SU-DHL-6 (cell line): ENCODE measurements around the gene STK38.

Source experiments
- CTCF ChIP-seq: fragments of 200-600 bp; sonication (generic); IDR thresholded peaks from one replicate; pipeline ENCODE4 v1.5.1; 2017; ENCODE audit warnings: antibody characterized with exemption, mild to moderate bottlenecking, low read length, moderate library complexity; ENCODE audit not compliant: insufficient read depth, poor library complexity, severe bottlenecking
- EZH2phosphoT487 ChIP-seq: fragments of 200-600 bp; sonication (generic), shearing (Covaris generic); conservative IDR thresholded peaks from 2 replicates; pipeline ENCODE4 v1.6.1; 2018; ENCODE audit warnings: mild to moderate bottlenecking, antibody characterized with exemption, low read length, moderate library complexity, mixed read lengths

- TF ChIP-seq CTCF = no peak
- no peak for TF ChIP-seq EZH2phosphoT487
Measured at GRCh38 chr6:36463676-36464075, 83.6 kb downstream of the STK38 start.
